Hepatocyte (in vitro differentiated cells): ENCODE data around the gene ACY1.

Experiments used
- CTCF ChIP-seq: fragments of 200-600 bp; sonication (generic); IDR thresholded peaks from 2 replicates; pipeline ENCODE4 v1.5.1; 2016; ENCODE audit warnings: antibody characterized with exemption, mild to moderate bottlenecking; ENCODE audit not compliant: poor library complexity
- EZH2 ChIP-seq: fragments of 200-600 bp; sonication (generic); IDR thresholded peaks from 2 replicates; pipeline ENCODE4 v1.6.1; 2016; ENCODE audit warnings: antibody characterized with exemption, mild to moderate bottlenecking, borderline replicate concordance
- EZH2phosphoT487 ChIP-seq: fragments of 200-600 bp; sonication (generic); IDR thresholded peaks from one replicate; pipeline ENCODE4 v1.6.1; 2018; ENCODE audit warnings: antibody characterized with exemption, mild to moderate bottlenecking, low read depth, moderate library complexity; ENCODE audit not compliant: unreplicated experiment, severe bottlenecking

- TF ChIP-seq CTCF (no peak), EZH2phosphoT487 (no peak), EZH2 (no peak)
These were observed 36.2 kb downstream of the ACY1 start for GRCh38 chr3:52019352-52020080.
